GM12878 (cell line): ENCODE results near the gene SLC9C2. TPM values are rescaled to one million over a fixed set of nuclear protein-coding genes. Genes with fewer than 3 reads are reported as not detected.

Experiments used
- ATAC-seq: fragments of 200-7000 bp; cut with Tn5 transposase; 3 replicates; pipeline ENCODE4 v1.9.1; 2020; ENCODE audit warnings: mild to moderate bottlenecking, moderate library complexity
- BruUV-seq: library from RNA; stranded (reverse); fragments of 400-500 nt; replicated peaks from 2 replicates; lab custom pipeline; 2021; lab: Mats Ljungman, UMichigan
- CTCF ChIA-PET: fragments of 300-600 bp; sonication (Branson Sonifier 250); formaldehyde crosslinking; extraction: SDS; loops from one replicate; lab custom pipeline; 2021; ENCODE audit warnings: inconsistent platforms; lab: Yijun Ruan, JAX
- POLR2A ChIA-PET: fragments of 350-600 bp; formaldehyde crosslinking; extraction: SDS; loops from one replicate; lab custom pipeline; 2021; ENCODE audit warnings: inconsistent platforms; lab: Charles Lee
- RAD21 ChIA-PET: fragments of 300-600 bp; sonication (Branson Sonifier 250); formaldehyde crosslinking; loops from one replicate; lab custom pipeline; 2023; ENCODE audit warnings: antibody characterized with exemption; ENCODE audit not compliant: unreplicated experiment; lab: Charles Lee
- SMC1A ChIA-PET: fragments of 300-600 bp; sonication (Branson Sonifier 250); formaldehyde crosslinking; loops from one replicate; lab custom pipeline; 2023; ENCODE audit not compliant: unreplicated experiment, uncharacterized antibody; lab: Charles Lee
- DNase-seq: peaks from one replicate; pipeline ENCODE4 v3.0.0-alpha.2; 2011; ENCODE audit warnings: low read depth, low spot score
- FAIRE-seq: peaks from 3 replicates; lab custom pipeline; 2011; peaks lifted over from hg19 to GRCh38; lab: Jason Lieb, UNC
- H2AFZ ChIP-seq: 2 replicates; pipeline ENCODE4 v1.6.0; 2011; ENCODE audit warnings: low read depth, low read length, control low read depth; ENCODE audit not compliant: control insufficient read depth
- H3K27ac ChIP-seq: 2 replicates; pipeline ENCODE4 v1.5.1; 2011; ENCODE audit warnings: control low read depth; ENCODE audit not compliant: control insufficient read depth, insufficient read depth
- H3K27me3 ChIP-seq, 2 experiments: replicated peaks in 1 of 2; 2 replicates each; pipeline versions ENCODE4 v1.6.0 to v1.6.1; 2011; ENCODE audit warnings: low read length in 1 of 2; ENCODE audit not compliant: control insufficient read depth in 2 of 2, insufficient read depth in 2 of 2
- H3K36me3 ChIP-seq, 2 experiments: 2 replicates each; pipeline ENCODE4 v1.5.1; 2011; ENCODE audit warnings: low read length in 1 of 2; ENCODE audit not compliant: control insufficient read depth in 2 of 2, insufficient read depth in 2 of 2
- H3K4me1 ChIP-seq: 2 replicates; pipeline ENCODE4 v1.6.1; 2011; ENCODE audit warnings: mild to moderate bottlenecking, low read length, moderate library complexity, mixed read lengths; ENCODE audit not compliant: control insufficient read depth, insufficient read depth
- H3K4me2 ChIP-seq: 2 replicates; pipeline ENCODE4 v1.6.0; 2011; ENCODE audit warnings: control low read depth; ENCODE audit not compliant: control insufficient read depth, insufficient read depth
- H3K4me3 ChIP-seq: fragments of 200-600 bp; sonication (generic); 2 replicates; pipeline ENCODE4 v1.5.1; 2016
- H3K79me2 ChIP-seq: 2 replicates; pipeline ENCODE4 v1.6.0; 2011; ENCODE audit warnings: low read length; ENCODE audit not compliant: control insufficient read depth, insufficient read depth
- H3K9ac ChIP-seq: 2 replicates; pipeline ENCODE4 v1.8.0; 2011; ENCODE audit warnings: low read length, control low read depth, mixed read lengths; ENCODE audit not compliant: control insufficient read depth, insufficient read depth
- H3K9me3 ChIP-seq: replicated peaks from 3 replicates; pipeline ENCODE4 v1.5.1; 2011; ENCODE audit warnings: mild to moderate bottlenecking, low read length; ENCODE audit not compliant: control insufficient read depth, insufficient read depth
- H4K20me1 ChIP-seq: 2 replicates; pipeline ENCODE4 v1.6.0; 2011; ENCODE audit not compliant: control insufficient read depth, insufficient read depth
- ATF2 ChIP-seq: IDR thresholded peaks from 2 replicates; pipeline ENCODE4 v1.6.1; 2012; ENCODE audit warnings: low read length, inconsistent platforms
- CTCF ChIP-seq, 3 experiments: IDR thresholded peaks in 2 of 3; conservative IDR thresholded peaks in 1 of 3; 2 replicates each; pipeline ENCODE4 v1.5.1; 2011; ENCODE audit warnings: low read depth in 3 of 3, low read length in 3 of 3, mild to moderate bottlenecking in 3 of 3, control low read depth in 2 of 3, moderate library complexity in 2 of 3, inconsistent platforms in 1 of 3, mixed read lengths in 1 of 3; ENCODE audit not compliant: control insufficient read depth in 2 of 3, insufficient read depth in 1 of 3; ENCODE audit errors: extremely low read depth in 1 of 3
- MTA2 ChIP-seq: fragments of 450-650 bp; IDR thresholded peaks from 2 replicates; pipeline ENCODE4 v1.6.1; 2016; ENCODE audit warnings: low read depth, mild to moderate bottlenecking, moderate library complexity
- NFXL1 ChIP-seq: fragments of 450-650 bp; IDR thresholded peaks from 2 replicates; pipeline ENCODE4 v1.6.1; 2017; ENCODE audit warnings: antibody characterized with exemption, mild to moderate bottlenecking, borderline replicate concordance
- RAD21 ChIP-seq: IDR thresholded peaks from 2 replicates; pipeline ENCODE4 v1.6.1; 2011; ENCODE audit warnings: mild to moderate bottlenecking, low read depth, low read length, moderate library complexity; ENCODE audit not compliant: insufficient read depth
- SMARCA5 ChIP-seq: fragments of 450-650 bp; IDR thresholded peaks from 2 replicates; pipeline ENCODE4 v1.6.1; 2017; ENCODE audit warnings: mild to moderate bottlenecking
- SMC3 ChIP-seq: IDR thresholded peaks from 2 replicates; pipeline ENCODE4 v1.6.1; 2011; ENCODE audit warnings: low read length, improper control_type of control experiment, borderline replicate concordance
- SREBF1 ChIP-seq: IDR thresholded peaks from 2 replicates; pipeline ENCODE4 v1.6.1; 2012; ENCODE audit warnings: mild to moderate bottlenecking, low read length
- ZNF217 ChIP-seq: fragments of 450-650 bp; IDR thresholded peaks from 2 replicates; pipeline ENCODE4 v1.6.1; 2017; ENCODE audit warnings: antibody characterized with exemption, mild to moderate bottlenecking
- WGBS: methylation state at CpG from one replicate; pipeline ENCODE4 v1.1.6; 2016; ENCODE audit warnings: low lambda C conversion rate; ENCODE audit not compliant: insufficient replicate concordance, insufficient coverage; ENCODE audit errors: missing lambda C conversion rate; 5-methylcytosine and 5-hydroxymethylcytosine counted together
- in situ Hi-C: fragments of 300-500 bp; cut with MboI; formaldehyde crosslinking; loops from 9 replicates; pipeline ENCODE4 v1.14.3; 2018; ENCODE audit warnings: mixed read lengths
- intact Hi-C: fragments of 100-400 bp; cut with micrococcal nuclease; formaldehyde crosslinking; loops from one replicate; pipeline ENCODE4 v1.14.2; 2022; ENCODE audit not compliant: unreplicated experiment
- polyA plus RNA-seq, 11 experiments: library from polyadenylated mRNA; depleted of rRNA in 4 of 11; unstranded in 6 of 11; stranded (reverse) in 5 of 11; fragments of >200 nt; fragmentation: Nextera tagmentation in 4 of 11; fragmentation: Illumina TruSeq in 1 of 11; extraction: Ambion mirVana in 4 of 11; extraction: Trizol in 1 of 11; gene quantifications; 1 replicate in 1 of 11; 2 replicates in 10 of 11; pipeline versions ENCODE4 v1.2.1 to v1.2.3, GENCODE V29; 2011 to 2016; ENCODE audit warnings: inconsistent platforms in 2 of 11, missing spikeins in 2 of 11, low read depth in 1 of 11
- total RNA-seq, 4 experiments: library from RNA; depleted of rRNA in 3 of 4; stranded (reverse); fragments of >200 nt in 3 of 4; fragmentation: Illumina TruSeq in 1 of 4; extraction: Trizol in 1 of 4; gene quantifications; 2 replicates each; pipeline versions ENCODE4 v1.2.1 to v1.2.3, GENCODE V29; 2013 to 2021
- TF ChIP-seq, protein P1 (sequence below): fragments of 450-650 bp; IDR thresholded peaks from 2 replicates; pipeline ENCODE4 v1.6.1; 2014; ENCODE audit warnings: mild to moderate bottlenecking
- TF ChIP-seq, protein P2 (sequence below): fragments of 450-650 bp; IDR thresholded peaks from 2 replicates; pipeline ENCODE4 v1.6.1; 2017; ENCODE audit warnings: borderline replicate concordance

SLC9C2 gene
- total and polyA plus RNA-seq, 10 of the 15 experiments (the other 5 are each of a cell fraction or from before 2014, with no cell fraction given) = not detected

- peak; percentile 81 for ATAC-seq
Observed at GRCh38 chr1:173506437-173506836, 96.4 kb downstream of the SLC9C2 start.

More at GRCh38 chr1:173506437-173506836, 96.4 kb downstream of the SLC9C2 start:
- 43% methylated on average over 6 of the region's 6 CpGs for WGBS
- Histone ChIP-seq H3K79me2 (no peaks in the 10 kb centered on the region), H3K36me3 (no peaks in the 10 kb centered on the region), H3K27ac (no peak overlapping the region), H3K4me2 (no peak overlapping the region), H3K9ac (no peak overlapping the region), H4K20me1 (no peaks in the 10 kb centered on the region), H3K4me1 (no peaks in the 10 kb centered on the region), H2AFZ (no peak overlapping the region), H3K27me3 (no peaks in the 10 kb centered on the region), H3K4me3 (no peak overlapping the region), H3K9me3 (no peaks in the 10 kb centered on the region)
- DNase-seq (no peak), FAIRE-seq (no peak)
- CTCF ChIA-PET = interaction anchor here (0.6 to 3.6 kb wide), 3 partner anchors 29 to 764 kb away, joined by 3 to 24 read pairs (median 3); no protein-coding TSS in a partner anchor
- RAD21 ChIA-PET = no interaction called here
- TF ChIP-seq SMARCA5 (no peak), CTCF (IDR thresholded peaks at IDR 0.05 in 2 of 3, conservative IDR thresholded peaks at IDR 0.05 in 1 of 3; ENCODE audit: control insufficient read depth in 2 of 3, extremely low read depth in 1 of 3, insufficient read depth in 1 of 3, low read depth in 3 of 3, low read length in 3 of 3) (peak; percentile 19 to 41 (median 27); a peak in 4 of 6 replicates), RAD21 (peak; percentile 41), ZNF217 (no peak), MTA2 (no peak), NFXL1 (no peak), ATF2 (no peak), SMC3 (peak; percentile 26; the same call in 1 of the 2 replicates), SREBF1 (no peak)
- TF ChIP-seq, protein P1, sequence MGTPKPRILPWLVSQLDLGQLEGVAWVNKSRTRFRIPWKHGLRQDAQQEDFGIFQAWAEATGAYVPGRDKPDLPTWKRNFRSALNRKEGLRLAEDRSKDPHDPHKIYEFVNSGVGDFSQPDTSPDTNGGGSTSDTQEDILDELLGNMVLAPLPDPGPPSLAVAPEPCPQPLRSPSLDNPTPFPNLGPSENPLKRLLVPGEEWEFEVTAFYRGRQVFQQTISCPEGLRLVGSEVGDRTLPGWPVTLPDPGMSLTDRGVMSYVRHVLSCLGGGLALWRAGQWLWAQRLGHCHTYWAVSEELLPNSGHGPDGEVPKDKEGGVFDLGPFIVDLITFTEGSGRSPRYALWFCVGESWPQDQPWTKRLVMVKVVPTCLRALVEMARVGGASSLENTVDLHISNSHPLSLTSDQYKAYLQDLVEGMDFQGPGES = no peak
- TF ChIP-seq, protein P2, sequence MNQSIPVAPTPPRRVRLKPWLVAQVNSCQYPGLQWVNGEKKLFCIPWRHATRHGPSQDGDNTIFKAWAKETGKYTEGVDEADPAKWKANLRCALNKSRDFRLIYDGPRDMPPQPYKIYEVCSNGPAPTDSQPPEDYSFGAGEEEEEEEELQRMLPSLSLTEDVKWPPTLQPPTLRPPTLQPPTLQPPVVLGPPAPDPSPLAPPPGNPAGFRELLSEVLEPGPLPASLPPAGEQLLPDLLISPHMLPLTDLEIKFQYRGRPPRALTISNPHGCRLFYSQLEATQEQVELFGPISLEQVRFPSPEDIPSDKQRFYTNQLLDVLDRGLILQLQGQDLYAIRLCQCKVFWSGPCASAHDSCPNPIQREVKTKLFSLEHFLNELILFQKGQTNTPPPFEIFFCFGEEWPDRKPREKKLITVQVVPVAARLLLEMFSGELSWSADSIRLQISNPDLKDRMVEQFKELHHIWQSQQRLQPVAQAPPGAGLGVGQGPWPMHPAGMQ = no peak
- POLR2A ChIA-PET = no interaction called here
- in situ Hi-C loops = no loop called here
- no TSS peak for BruUV-seq
- intact Hi-C loops = loop anchor here (5.0 kb wide), 1 partner anchor 74 kb away; no protein-coding TSS in a partner anchor
- SMC1A ChIA-PET = interaction anchor here (0.9 to 3.6 kb wide), 4 partner anchors 26 to 303 kb away, joined by 3 to 18 read pairs (median 4); no protein-coding TSS in a partner anchor
